GM23338 (cell line): ENCODE data around the gene SND1.

Source experiments
- CTCF ChIP-seq, 2 experiments: fragments of 200-600 bp in 1 of 2; sonication (generic) in 1 of 2; conservative IDR thresholded peaks; 2 replicates each; pipeline versions ENCODE4 v1.5.1 to v1.6.1; 2016 to 2017; ENCODE audit warnings: antibody characterized with exemption in 2 of 2, low read depth in 2 of 2, mild to moderate bottlenecking in 2 of 2, moderate library complexity in 1 of 2
- ETS1 ChIP-seq: IDR thresholded peaks from 2 replicates; pipeline ENCODE4 v1.6.1; 2016; ENCODE audit warnings: antibody characterized with exemption
- EZH2 ChIP-seq: fragments of 200-600 bp; sonication (generic); IDR thresholded peaks from one replicate; pipeline ENCODE4 v1.8.0; 2017; ENCODE audit warnings: antibody characterized with exemption, mild to moderate bottlenecking, low read depth; ENCODE audit not compliant: unreplicated experiment
- EZH2phosphoT487 ChIP-seq: fragments of 200-600 bp; sonication (generic); IDR thresholded peaks from one replicate; pipeline ENCODE4 v1.8.1; 2018; ENCODE audit warnings: antibody characterized with exemption; ENCODE audit not compliant: unreplicated experiment
- JUNB ChIP-seq: IDR thresholded peaks from one replicate; pipeline ENCODE4 v1.6.1; 2016; ENCODE audit warnings: antibody characterized with exemption; ENCODE audit not compliant: unreplicated experiment
- POLR2AphosphoS5 ChIP-seq: IDR thresholded peaks from 2 replicates; pipeline ENCODE4 v1.6.1; 2016; ENCODE audit warnings: antibody characterized with exemption, low read depth
- REST ChIP-seq: IDR thresholded peaks from one replicate; pipeline ENCODE4 v1.6.1; 2018; ENCODE audit warnings: antibody characterized with exemption; ENCODE audit not compliant: unreplicated experiment
- ZNF331 ChIP-seq: fragments of 250-450 bp; sonication (Bioruptor Pico); IDR thresholded peaks from 2 replicates; pipeline ENCODE4 v1.5.0; 2020; ENCODE audit warnings: low read depth, mild to moderate bottlenecking, moderate library complexity

- no peak for TF ChIP-seq CTCF (conservative IDR thresholded peaks at IDR 0.05; ENCODE audit: low read depth in 2 of 2)
- no peak for TF ChIP-seq EZH2phosphoT487
- TF ChIP-seq POLR2AphosphoS5, result no peak
- no peak for TF ChIP-seq EZH2
- no peak for TF ChIP-seq JUNB
- no peak for TF ChIP-seq ZNF331 (CRISPR knock-in tag)
- TF ChIP-seq REST, result no peak
- no peak for TF ChIP-seq ETS1
Observed at GRCh38 chr7:127705461-127705959, 53.5 kb downstream of the SND1 start.
